Activated naive CD4-positive, alpha-beta T cell treated with anti-CD3 and anti-CD28 coated beads for 36 hours (primary cell): ENCODE data around the gene CLSTN2. TPM values are rescaled to one million over a fixed set of nuclear protein-coding genes. Genes with fewer than 3 reads are reported as not detected.

Experiments used
- CTCF ChIA-PET: fragments of 350-600 bp; sonication (Branson Sonifier 250); formaldehyde crosslinking; loops from one replicate; lab custom pipeline; 2021; ENCODE audit warnings: antibody characterized with exemption; lab: Charles Lee
- DNase-seq: peaks from one replicate; pipeline ENCODE4 v3.0.0-alpha.2; 2020
- H3K27ac Mint-ChIP-seq: one replicate; pipeline ENCODE4 v1.8.0; 2021; ENCODE audit warnings: mild to moderate bottlenecking, mixed read lengths
- H3K27me3 Mint-ChIP-seq: one replicate; pipeline ENCODE4 v1.8.0; 2021; ENCODE audit warnings: low read depth, mixed read lengths
- H3K36me3 Mint-ChIP-seq: one replicate; pipeline ENCODE4 v1.8.0; 2021; ENCODE audit warnings: low read depth, mixed read lengths
- H3K4me1 Mint-ChIP-seq: one replicate; pipeline ENCODE4 v1.8.0; 2021; ENCODE audit warnings: low read depth, mixed read lengths
- H3K4me3 Mint-ChIP-seq: one replicate; pipeline ENCODE4 v1.8.0; 2021; ENCODE audit warnings: mild to moderate bottlenecking, moderate library complexity, mixed read lengths
- H3K9me3 Mint-ChIP-seq: one replicate; pipeline ENCODE4 v1.8.0; 2021; ENCODE audit warnings: mixed read lengths
- intact Hi-C: fragments of 100-400 bp; cut with micrococcal nuclease; formaldehyde crosslinking; loops from one replicate; pipeline ENCODE4 v1.15.1; 2023
- total RNA-seq, 2 experiments: library from RNA; stranded (reverse); gene quantifications; one replicate each; pipeline ENCODE4 v1.2.3, GENCODE V29; 2021

The CLSTN2 gene
- total RNA-seq, 2 experiments from 2014 or later = not detected

DNA sequence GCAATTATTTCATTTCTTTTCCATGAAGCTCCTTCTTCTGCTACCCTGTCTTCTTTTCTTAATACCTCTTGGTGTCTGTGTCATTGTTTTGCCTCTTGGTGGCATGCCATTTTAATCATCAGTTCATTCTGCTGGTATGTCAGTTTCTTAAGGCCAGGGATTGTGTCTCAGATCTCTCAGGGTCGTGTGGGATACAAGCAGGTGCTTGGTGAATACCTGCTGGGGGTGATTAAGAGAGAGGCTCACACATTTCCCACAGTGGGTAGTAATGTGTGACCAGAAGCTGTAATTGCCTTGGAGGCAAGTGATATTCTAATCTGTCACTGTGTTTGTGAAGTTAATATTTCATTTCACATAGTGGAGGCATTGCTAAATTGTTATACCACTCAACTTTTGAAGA is 381.5 kb downstream of the CLSTN2 start:
- H3K4me1 Mint-ChIP-seq = no peaks in the 10 kb centered on the region
- no peak for DNase-seq
- H3K27ac Mint-ChIP-seq = no peak overlapping the region
- CTCF ChIA-PET = interaction anchor here (1.2 kb wide), 1 partner anchor 229 kb away, joined by 3 read pairs; no protein-coding TSS in a partner anchor
- no peak overlapping the region for H3K4me3 Mint-ChIP-seq
- intact Hi-C loops = no loop called here
- H3K36me3 Mint-ChIP-seq = no peaks in the 10 kb centered on the region
- H3K9me3 Mint-ChIP-seq = no peaks in the 10 kb centered on the region
- H3K27me3 Mint-ChIP-seq = peaks cover 4% of the 10 kb centered on the region

DNA sequence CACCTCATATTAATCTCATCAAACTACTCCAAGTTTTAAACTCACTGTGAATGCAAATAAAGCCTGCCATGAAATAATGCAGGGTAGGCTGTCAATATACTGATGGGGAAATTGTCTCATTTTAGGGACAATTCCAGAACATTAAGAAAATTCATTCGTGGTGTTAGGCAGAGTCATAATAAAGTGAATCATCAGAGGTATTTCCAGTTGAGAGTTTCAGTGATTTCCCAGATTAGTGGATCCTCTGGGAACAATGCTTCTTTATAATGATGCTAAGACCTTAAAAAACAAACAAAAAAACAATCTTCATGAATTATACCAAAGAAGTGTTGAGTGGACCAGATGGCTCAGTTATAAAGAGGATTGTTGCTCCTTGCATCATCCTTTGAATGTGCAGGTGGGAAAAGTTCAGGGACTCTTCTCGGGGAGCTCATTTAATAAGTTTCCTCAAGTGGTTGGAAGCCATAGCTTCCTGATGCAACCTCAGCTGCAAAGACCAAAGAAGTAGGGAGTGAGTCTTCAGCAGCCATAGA is 381.9 kb downstream of the CLSTN2 start:
- DNase-seq = no peak
- H3K27ac Mint-ChIP-seq = no peak overlapping the region
- CTCF ChIA-PET = interaction anchor here (1.2 kb wide), 1 partner anchor 228 kb away, joined by 3 read pairs; no protein-coding TSS in a partner anchor
- H3K36me3 Mint-ChIP-seq = no peaks in the 10 kb centered on the region
- no peaks in the 10 kb centered on the region for H3K9me3 Mint-ChIP-seq
- H3K4me3 Mint-ChIP-seq = no peak overlapping the region
- no peaks in the 10 kb centered on the region for H3K4me1 Mint-ChIP-seq
- peaks cover 4% of the 10 kb centered on the region for H3K27me3 Mint-ChIP-seq
- intact Hi-C loops = no loop called here

DNA sequence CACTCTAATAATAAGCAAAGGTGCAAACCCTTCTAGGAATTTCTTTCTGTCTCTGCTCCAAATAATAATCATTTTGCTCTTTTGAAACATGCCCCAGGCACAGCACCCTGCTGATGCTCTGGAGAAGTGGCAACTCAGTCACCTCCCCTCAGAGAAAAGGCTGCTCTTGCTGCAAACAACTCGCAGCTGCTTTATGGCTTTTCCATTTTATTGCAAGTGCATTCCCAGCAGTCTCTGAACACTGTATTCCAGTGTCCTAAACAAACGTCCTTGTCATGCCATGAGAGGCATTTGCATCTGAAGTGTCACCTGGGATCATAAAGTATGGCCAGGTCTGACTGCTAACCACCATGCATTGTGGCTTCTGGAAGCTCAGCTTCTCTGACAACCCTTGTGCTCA is 384.8 kb downstream of the CLSTN2 start:
- DNase-seq = no peak
- H3K9me3 Mint-ChIP-seq = no peaks in the 10 kb centered on the region
- H3K27ac Mint-ChIP-seq = no peak overlapping the region
- no peaks in the 10 kb centered on the region for H3K36me3 Mint-ChIP-seq
- H3K27me3 Mint-ChIP-seq = peaks cover 7% of the 10 kb centered on the region
- H3K4me1 Mint-ChIP-seq = no peaks in the 10 kb centered on the region
- CTCF ChIA-PET = no interaction called here
- intact Hi-C loops = no loop called here
- no peak overlapping the region for H3K4me3 Mint-ChIP-seq

DNA sequence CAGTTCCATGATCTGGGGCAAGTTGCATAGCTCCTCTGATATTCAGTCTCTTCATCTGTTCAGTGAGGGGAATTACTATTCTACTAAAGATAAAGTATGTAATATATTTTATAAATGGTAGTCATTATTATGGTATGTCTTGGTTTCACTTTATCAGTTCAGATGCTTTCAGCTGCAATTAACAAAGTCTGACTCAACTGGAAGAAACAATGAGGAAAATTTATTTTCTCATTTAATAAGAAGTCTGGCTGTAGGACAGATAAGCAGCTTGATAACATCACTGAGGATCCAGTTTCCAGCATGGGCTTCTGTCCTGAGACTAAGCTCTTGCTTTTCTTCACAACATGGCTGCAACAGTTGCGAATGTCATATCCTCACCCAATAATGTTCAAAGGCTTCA is 388.6 kb downstream of the CLSTN2 start:
- CTCF ChIA-PET = no interaction called here
- H3K27me3 Mint-ChIP-seq = peaks cover 4% of the 10 kb centered on the region
- H3K36me3 Mint-ChIP-seq = no peaks in the 10 kb centered on the region
- DNase-seq = no peak
- no peak overlapping the region for H3K27ac Mint-ChIP-seq
- intact Hi-C loops = no loop called here
- H3K4me3 Mint-ChIP-seq = no peak overlapping the region
- H3K4me1 Mint-ChIP-seq = no peaks in the 10 kb centered on the region
- no peaks in the 10 kb centered on the region for H3K9me3 Mint-ChIP-seq

DNA sequence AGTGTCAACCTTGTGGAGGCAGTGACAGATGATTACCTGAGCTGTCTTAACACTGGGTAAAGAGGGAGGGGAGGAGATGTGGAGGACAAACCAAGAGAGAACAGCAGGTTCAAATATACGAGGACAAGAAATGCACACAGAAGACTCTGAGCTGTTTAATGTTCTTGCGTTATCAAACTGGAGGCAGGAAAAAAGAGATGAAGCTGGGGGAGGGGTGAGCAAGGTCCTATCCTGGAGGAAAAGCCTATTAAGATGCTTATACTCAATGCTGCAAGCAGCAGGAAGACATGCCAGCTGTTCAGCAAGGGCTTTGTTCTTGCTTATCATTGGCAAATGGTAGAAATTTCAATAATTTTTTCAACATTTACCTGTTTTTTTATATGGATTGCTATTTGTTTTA is 397.1 kb downstream of the CLSTN2 start:
- Mint-ChIP-seq H3K9me3 (no peaks in the 10 kb centered on the region), H3K27me3 (peaks cover 5% of the 10 kb centered on the region), H3K4me1 (no peaks in the 10 kb centered on the region), H3K27ac (no peak overlapping the region), H3K4me3 (no peak overlapping the region), H3K36me3 (no peaks in the 10 kb centered on the region)
- no peak for DNase-seq
- CTCF ChIA-PET = no interaction called here
- intact Hi-C loops = no loop called here

GRCh38 chr3:140334132-140334929 is 399.3 kb downstream of the CLSTN2 start:
- peaks cover 6% of the 10 kb centered on the region for H3K27me3 Mint-ChIP-seq
- no peaks in the 10 kb centered on the region for H3K9me3 Mint-ChIP-seq
- DNase-seq = no peak
- intact Hi-C loops = no loop called here
- H3K4me1 Mint-ChIP-seq = no peaks in the 10 kb centered on the region
- CTCF ChIA-PET = no interaction called here
- H3K36me3 Mint-ChIP-seq = no peaks in the 10 kb centered on the region
- H3K4me3 Mint-ChIP-seq = no peak overlapping the region
- H3K27ac Mint-ChIP-seq = no peak overlapping the region

- intact Hi-C loops = no loop called here
- Mint-ChIP-seq H3K9me3 (no peaks in the 10 kb centered on the region), H3K36me3 (no peaks in the 10 kb centered on the region), H3K27me3 (peaks cover 8% of the 10 kb centered on the region), H3K27ac (no peak overlapping the region), H3K4me3 (no peak overlapping the region), H3K4me1 (no peaks in the 10 kb centered on the region)
- CTCF ChIA-PET = no interaction called here
- DNase-seq = no peak
Measured at GRCh38 chr3:140336465-140336864, 401.5 kb downstream of the CLSTN2 start.

DNA sequence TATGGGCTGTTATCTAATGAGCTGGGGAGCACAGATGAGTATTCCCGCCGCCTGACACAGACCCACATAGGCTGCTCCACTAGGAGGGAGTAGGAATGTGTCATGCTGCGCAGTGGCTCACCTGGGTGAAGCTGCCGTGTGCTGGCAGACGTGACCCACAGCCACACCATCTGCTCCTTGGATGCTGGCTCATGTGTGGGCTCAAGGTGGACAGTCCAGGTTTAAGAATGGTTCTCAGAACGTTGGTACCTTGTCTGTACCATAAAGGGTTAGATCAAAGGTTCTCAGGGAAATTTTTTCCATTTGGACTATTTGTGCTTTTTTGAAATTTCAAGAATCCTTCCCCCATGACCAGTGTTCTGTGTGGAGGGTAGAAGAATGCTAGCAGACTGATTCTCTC is 403.9 kb downstream of the CLSTN2 start:
- H3K4me1 Mint-ChIP-seq = no peaks in the 10 kb centered on the region
- H3K9me3 Mint-ChIP-seq = no peaks in the 10 kb centered on the region
- H3K27me3 Mint-ChIP-seq = peaks cover 3% of the 10 kb centered on the region
- CTCF ChIA-PET = no interaction called here
- H3K36me3 Mint-ChIP-seq = no peaks in the 10 kb centered on the region
- DNase-seq = no peak
- H3K27ac Mint-ChIP-seq = no peak overlapping the region
- no peak overlapping the region for H3K4me3 Mint-ChIP-seq
- intact Hi-C loops = no loop called here

GRCh38 chr3:140341203-140341602 is 406.2 kb downstream of the CLSTN2 start:
- intact Hi-C loops = no loop called here
- Mint-ChIP-seq H3K4me1 (no peaks in the 10 kb centered on the region), H3K9me3 (no peaks in the 10 kb centered on the region), H3K27me3 (peaks cover 3% of the 10 kb centered on the region), H3K36me3 (no peaks in the 10 kb centered on the region), H3K4me3 (no peak overlapping the region), H3K27ac (no peak overlapping the region)
- CTCF ChIA-PET = no interaction called here
- no peak for DNase-seq

- intact Hi-C loops = no loop called here
- Mint-ChIP-seq H3K36me3 (no peaks in the 10 kb centered on the region), H3K4me1 (no peaks in the 10 kb centered on the region)
Measured at GRCh38 chr3:140341817-140342403, 406.9 kb downstream of the CLSTN2 start.

GRCh38 chr3:140342668-140343067 is 407.7 kb downstream of the CLSTN2 start:
- no peaks in the 10 kb centered on the region for H3K36me3 Mint-ChIP-seq
- H3K27me3 Mint-ChIP-seq = peaks cover 7% of the 10 kb centered on the region
- DNase-seq = no peak
- CTCF ChIA-PET = no interaction called here
- intact Hi-C loops = no loop called here
- H3K4me3 Mint-ChIP-seq = no peak overlapping the region
- H3K27ac Mint-ChIP-seq = no peak overlapping the region
- H3K9me3 Mint-ChIP-seq = no peaks in the 10 kb centered on the region
- H3K4me1 Mint-ChIP-seq = no peaks in the 10 kb centered on the region

More at GRCh38 chr3:140341817-140342403, 406.9 kb downstream of the CLSTN2 start:
- Mint-ChIP-seq H3K27ac (no peak overlapping the region), H3K27me3 (peaks cover 3% of the 10 kb centered on the region), H3K9me3 (no peaks in the 10 kb centered on the region), H3K4me3 (no peak overlapping the region)
- no peak for DNase-seq
- CTCF ChIA-PET = no interaction called here

DNA sequence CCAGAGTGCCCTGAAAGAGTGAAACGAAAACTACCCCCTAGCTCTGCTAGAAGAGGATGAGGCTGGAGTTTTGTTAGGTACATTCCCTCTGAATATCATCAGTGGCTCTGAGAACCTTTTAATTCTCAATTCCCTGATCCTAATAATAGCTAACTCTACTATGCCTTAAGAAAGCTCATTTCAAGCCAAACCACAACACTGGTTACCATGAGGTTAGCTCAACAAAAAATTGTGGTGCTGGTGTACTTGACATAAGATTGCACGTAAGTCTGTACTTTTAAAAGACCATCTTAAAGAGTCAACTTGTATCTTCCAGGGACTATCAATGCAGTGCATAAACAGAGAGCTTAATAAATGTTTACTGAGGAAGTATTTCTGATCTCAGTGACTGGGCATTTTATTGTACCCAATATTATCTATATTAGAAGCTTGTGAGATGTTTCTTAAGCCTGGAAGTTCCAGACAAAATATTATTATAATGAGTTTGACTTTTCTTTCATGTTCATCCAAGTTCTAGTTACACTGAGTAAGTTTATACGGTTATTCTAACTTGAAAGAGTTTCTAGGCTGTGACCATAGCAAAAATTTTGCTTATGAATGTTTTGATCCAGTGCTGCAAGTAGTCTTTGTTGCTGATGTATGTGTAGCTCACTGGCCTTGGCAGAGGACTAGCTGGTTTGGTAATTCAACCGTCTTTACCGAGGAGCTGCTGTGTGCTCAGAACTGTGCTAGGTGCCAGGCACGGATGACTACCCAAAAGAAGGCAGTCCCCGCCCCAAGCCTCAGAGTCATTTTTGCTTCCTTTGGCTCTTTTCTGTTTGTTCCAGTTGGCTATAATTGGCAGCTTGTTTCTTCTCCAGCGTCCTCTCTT is 408.5 kb downstream of the CLSTN2 start:
- Mint-ChIP-seq H3K27ac (no peak overlapping the region), H3K4me3 (no peak overlapping the region)

More for the DNA sequence above, 408.5 kb downstream of the CLSTN2 start:
- H3K9me3 Mint-ChIP-seq = no peaks in the 10 kb centered on the region
- H3K4me1 Mint-ChIP-seq = no peaks in the 10 kb centered on the region
- intact Hi-C loops = no loop called here
- no peaks in the 10 kb centered on the region for H3K36me3 Mint-ChIP-seq
- H3K27me3 Mint-ChIP-seq = peaks cover 5% of the 10 kb centered on the region
- CTCF ChIA-PET = no interaction called here
- no peak for DNase-seq
